AG04450 (cell line): ENCODE results near the gene ABCG4. TPM values are rescaled to one million over a fixed set of nuclear protein-coding genes. Genes with fewer than 3 reads are reported as not detected.

ENCODE experiments used
- CTCF ChIA-PET: fragments of 300-600, 350-600 bp; formaldehyde crosslinking; extraction: SDS; loops from one replicate; lab custom pipeline; 2022; ENCODE audit warnings: antibody characterized with exemption, inconsistent platforms; lab: Charles Lee
- POLR2A ChIA-PET: fragments of 350-600 bp; formaldehyde crosslinking; extraction: SDS; loops from one replicate; lab custom pipeline; 2021; ENCODE audit warnings: antibody characterized with exemption, inconsistent platforms; lab: Yijun Ruan, JAX
- DNase-seq: peaks from one replicate; pipeline ENCODE4 v3.0.0-alpha.2; 2011; ENCODE audit warnings: low read depth, low spot score
- H3K27ac ChIP-seq: one replicate; pipeline ENCODE4 v1.5.1; 2012; ENCODE audit warnings: low read depth, low read length, control low read depth
- H3K27me3 ChIP-seq: one replicate; pipeline ENCODE4 v1.6.0; 2012; ENCODE audit warnings: low read length; ENCODE audit not compliant: control insufficient read depth, insufficient read depth
- H3K4me3 ChIP-seq: 2 replicates; pipeline ENCODE4 v1.5.1; 2011; ENCODE audit warnings: mild to moderate bottlenecking, low read depth, low read length, control low read depth
- H3K9me3 ChIP-seq: 2 replicates; pipeline ENCODE4 v1.5.1; 2012; ENCODE audit warnings: low read length; ENCODE audit not compliant: control insufficient read depth, insufficient read depth
- polyA plus RNA-seq: library from polyadenylated mRNA; depleted of rRNA; stranded (reverse); fragments of >200 nt; gene quantifications from 2 replicates; pipeline ENCODE4 v1.2.3, GENCODE V29; 2011
- TF ChIP-seq, protein P1 (sequence below): IDR thresholded peaks from 2 replicates; pipeline ENCODE4 v1.5.1; 2011; ENCODE audit warnings: low read depth, low read length, control low read depth, inconsistent platforms

The ABCG4 gene
- polyA plus RNA-seq, 1 experiment: 0.21 TPM

DNA sequence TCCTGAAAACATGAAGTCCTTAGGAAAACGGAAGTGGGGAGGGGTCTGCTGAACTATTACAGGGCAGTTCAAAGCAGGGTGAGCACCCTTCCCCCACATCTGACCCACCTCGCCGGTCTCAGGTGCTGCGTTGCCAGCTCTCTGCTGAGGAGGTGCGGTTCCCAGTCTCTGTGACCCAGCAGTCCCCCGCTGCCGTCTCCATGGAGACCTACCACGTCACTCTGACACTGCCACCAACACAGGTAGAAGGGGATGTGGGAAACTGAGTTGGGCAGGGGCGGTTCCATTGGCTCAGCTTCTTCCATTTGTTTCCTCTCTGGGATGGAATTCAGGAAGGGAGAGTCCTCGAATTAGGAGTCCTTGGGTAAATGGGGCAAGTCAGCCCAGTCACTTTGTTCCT, 38.4 kb upstream of the ABCG4 start:
- Histone ChIP-seq H3K27me3 (no peaks in the 10 kb centered on the region), H3K27ac (no peak overlapping the region), H3K4me3 (no peak overlapping the region), H3K9me3 (no peaks in the 10 kb centered on the region)
- TF ChIP-seq, protein P1, sequence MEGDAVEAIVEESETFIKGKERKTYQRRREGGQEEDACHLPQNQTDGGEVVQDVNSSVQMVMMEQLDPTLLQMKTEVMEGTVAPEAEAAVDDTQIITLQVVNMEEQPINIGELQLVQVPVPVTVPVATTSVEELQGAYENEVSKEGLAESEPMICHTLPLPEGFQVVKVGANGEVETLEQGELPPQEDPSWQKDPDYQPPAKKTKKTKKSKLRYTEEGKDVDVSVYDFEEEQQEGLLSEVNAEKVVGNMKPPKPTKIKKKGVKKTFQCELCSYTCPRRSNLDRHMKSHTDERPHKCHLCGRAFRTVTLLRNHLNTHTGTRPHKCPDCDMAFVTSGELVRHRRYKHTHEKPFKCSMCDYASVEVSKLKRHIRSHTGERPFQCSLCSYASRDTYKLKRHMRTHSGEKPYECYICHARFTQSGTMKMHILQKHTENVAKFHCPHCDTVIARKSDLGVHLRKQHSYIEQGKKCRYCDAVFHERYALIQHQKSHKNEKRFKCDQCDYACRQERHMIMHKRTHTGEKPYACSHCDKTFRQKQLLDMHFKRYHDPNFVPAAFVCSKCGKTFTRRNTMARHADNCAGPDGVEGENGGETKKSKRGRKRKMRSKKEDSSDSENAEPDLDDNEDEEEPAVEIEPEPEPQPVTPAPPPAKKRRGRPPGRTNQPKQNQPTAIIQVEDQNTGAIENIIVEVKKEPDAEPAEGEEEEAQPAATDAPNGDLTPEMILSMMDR: no peak
- POLR2A ChIA-PET: interaction anchor here (1.3 kb wide), 1 partner anchor 16 kb away, joined by 3 read pairs; no protein-coding TSS in a partner anchor
- CTCF ChIA-PET: interaction anchor here (2.3 kb wide), 1 partner anchor 16 kb away, joined by 6 read pairs; a partner anchor contains a TSS
- no peak for DNase-seq

DNA sequence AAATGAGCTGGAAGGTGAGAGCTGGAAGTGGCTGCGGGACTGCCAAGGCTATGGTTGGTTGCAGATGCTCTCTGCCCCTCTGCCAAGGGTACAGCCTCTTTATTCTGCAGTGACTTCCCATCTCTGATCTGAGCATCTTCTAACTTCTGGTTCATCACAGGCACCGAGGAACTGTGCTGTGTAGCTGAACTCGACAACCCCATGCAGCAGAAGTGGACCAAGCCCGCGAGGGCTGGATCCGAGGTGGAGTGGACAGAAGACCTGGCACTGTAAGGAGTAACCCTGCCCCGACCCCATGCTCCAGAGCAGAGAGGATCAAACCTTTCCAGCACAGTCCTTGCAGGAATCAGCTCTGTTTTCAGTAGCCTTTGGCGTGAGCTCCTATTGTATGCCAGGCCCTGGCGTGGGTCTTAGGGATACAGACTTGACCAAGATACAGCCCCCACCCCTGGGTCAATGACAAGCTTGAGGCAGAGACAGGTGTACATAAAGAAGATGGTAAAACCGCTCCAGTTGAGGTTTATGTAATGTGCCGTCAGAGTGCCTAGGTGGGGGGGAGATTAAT, 37.4 kb upstream of the ABCG4 start:
- Histone ChIP-seq H3K27ac (no peak overlapping the region), H3K27me3 (no peaks in the 10 kb centered on the region), H3K4me3 (no peak overlapping the region), H3K9me3 (no peaks in the 10 kb centered on the region)
- ChIA-PET CTCF (interaction anchor here (0.5 to 1.6 kb wide), 3 partner anchors 34 to 95 kb away, joined by 3 to 6 read pairs (median 5); no protein-coding TSS in a partner anchor), POLR2A (interaction anchor here (0.6 kb wide), 1 partner anchor 26 kb away, joined by 9 read pairs; no protein-coding TSS in a partner anchor)
- no peak for DNase-seq
- TF ChIP-seq, protein P1: no peak

DNA sequence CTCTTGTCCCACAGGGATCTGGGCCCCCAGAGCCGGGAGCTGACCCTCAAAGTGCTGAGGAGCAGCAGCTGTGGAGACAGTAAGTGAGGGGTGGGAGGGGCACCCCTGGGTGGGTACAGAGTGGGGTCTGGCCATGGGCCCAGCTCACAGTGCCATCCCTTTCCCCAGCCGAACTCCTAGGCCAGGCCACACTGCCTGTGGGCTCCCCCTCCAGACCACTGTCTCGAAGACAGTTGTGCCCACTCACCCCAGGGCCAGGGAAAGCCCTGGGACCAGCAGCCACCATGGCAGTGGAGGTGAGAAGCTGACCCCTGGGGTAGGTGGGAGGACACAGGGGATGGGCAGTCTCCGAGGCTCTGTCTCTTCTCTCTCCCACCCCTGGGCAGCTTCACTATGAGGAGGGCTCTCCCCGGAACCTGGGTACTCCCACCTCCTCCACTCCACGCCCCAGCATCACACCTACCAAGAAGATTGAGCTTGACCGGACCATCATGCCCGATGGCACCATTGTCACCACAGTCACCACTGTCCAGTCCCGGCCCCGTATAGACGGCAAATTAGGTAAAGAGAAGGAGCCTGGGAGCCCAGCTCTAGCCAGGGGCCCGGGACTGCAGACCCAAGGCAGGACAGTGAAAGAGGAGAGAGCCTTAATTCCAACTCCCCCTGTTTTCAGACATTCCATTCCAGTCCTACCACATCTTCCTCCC, 36.4 kb upstream of the ABCG4 start:
- Histone ChIP-seq H3K4me3 (no peak overlapping the region), H3K9me3 (no peaks in the 10 kb centered on the region), H3K27ac (no peak overlapping the region), H3K27me3 (no peaks in the 10 kb centered on the region)
- POLR2A ChIA-PET: no interaction called here
- CTCF ChIA-PET: interaction anchor here (0.5 to 1.6 kb wide), 5 partner anchors 33 to 226 kb away, joined by 3 to 6 read pairs (median 3); no protein-coding TSS in a partner anchor
- TF ChIP-seq, protein P1: no peak
- DNase-seq: no peak

DNA sequence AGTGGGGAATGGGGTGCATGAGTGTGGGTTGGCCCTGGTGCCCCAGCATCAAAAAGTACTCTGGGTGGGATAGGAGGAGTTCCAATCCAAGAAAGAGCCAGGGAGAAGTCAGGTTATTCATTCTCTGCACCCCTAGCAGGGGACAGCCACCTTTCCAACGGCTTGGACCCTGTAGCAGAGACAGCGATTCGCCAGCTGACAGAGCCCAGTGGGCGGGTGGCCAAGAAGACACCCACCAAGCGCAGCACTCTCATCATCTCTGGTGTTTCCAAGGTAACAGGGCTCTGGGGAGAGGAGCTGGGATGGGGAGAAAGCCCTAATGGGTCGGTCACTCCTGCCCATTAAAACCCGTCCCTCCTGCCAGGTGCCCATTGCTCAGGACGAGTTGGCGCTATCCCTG, 35.1 kb upstream of the ABCG4 start:
- Histone ChIP-seq H3K9me3 (no peaks in the 10 kb centered on the region), H3K27me3 (no peaks in the 10 kb centered on the region), H3K4me3 (no peak overlapping the region), H3K27ac (no peak overlapping the region)
- ChIA-PET CTCF (no interaction called here), POLR2A (no interaction called here)
- no peak for DNase-seq
- TF ChIP-seq, protein P1: no peak

DNA sequence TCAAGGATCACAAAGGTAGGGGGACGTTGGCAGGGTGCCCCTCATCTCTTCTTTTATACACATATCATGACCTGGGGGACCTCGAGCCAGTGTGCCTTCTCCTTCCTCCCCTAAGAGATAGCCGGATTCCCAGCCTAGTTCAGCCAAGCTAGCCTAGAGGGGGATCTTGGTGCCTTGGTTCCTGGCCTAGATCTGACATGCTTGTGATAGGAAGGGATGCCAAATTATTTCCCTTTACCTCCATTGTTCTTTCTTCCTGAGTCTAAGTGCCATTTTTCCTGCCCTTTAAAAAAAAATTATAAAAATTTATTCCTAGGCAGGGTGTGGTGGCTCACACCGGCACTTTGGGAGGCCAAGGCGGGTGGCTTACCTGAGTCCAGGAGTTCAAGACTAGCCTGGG, 34.5 kb upstream of the ABCG4 start:
- no peak overlapping the region for H3K4me3 ChIP-seq
- ChIA-PET CTCF (no interaction called here), POLR2A (no interaction called here)
- H3K27ac ChIP-seq: no peak overlapping the region
- DNase-seq: no peak
- H3K27me3 ChIP-seq: no peaks in the 10 kb centered on the region
- H3K9me3 ChIP-seq: no peaks in the 10 kb centered on the region
- TF ChIP-seq, protein P1: no peak
